Measurements from ENCODE around the gene AEBP1.
A peak's percentile ranks its signal among the peaks of the same experiment; 100 is the strongest.

AEBP1 gene

GRCh38 chr7:44084701-44085100, 19.4 kb upstream of the AEBP1 start:
- DNase-seq (ENCODE audit: low read depth) = no peak

DNA sequence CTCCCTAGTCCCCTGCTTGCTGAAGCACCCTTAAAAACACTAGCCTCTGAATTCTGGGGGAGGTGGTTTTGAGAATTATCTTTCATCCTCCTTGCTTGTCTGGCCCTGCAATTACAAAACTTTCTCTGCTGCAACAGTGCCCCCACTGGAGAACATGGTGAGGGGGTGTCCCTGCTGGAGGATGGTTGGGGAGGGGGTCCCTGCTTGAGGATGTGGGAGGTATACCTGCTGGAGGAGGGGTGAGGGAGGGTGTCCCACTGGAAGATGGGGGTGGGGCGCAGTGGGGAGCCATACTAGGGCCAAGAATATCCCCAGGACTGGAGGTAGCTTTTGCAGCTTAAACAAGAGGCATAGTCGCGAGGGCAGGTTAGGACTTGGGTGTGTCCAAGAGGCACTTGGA, 18.6 kb upstream of the AEBP1 start:
- DNase-seq (ENCODE audit: low read depth) = no peak

- DNase-seq (ENCODE audit: low read depth) = no peak
Measured at GRCh38 chr7:44086627-44087026, 17.5 kb upstream of the AEBP1 start.

DNA sequence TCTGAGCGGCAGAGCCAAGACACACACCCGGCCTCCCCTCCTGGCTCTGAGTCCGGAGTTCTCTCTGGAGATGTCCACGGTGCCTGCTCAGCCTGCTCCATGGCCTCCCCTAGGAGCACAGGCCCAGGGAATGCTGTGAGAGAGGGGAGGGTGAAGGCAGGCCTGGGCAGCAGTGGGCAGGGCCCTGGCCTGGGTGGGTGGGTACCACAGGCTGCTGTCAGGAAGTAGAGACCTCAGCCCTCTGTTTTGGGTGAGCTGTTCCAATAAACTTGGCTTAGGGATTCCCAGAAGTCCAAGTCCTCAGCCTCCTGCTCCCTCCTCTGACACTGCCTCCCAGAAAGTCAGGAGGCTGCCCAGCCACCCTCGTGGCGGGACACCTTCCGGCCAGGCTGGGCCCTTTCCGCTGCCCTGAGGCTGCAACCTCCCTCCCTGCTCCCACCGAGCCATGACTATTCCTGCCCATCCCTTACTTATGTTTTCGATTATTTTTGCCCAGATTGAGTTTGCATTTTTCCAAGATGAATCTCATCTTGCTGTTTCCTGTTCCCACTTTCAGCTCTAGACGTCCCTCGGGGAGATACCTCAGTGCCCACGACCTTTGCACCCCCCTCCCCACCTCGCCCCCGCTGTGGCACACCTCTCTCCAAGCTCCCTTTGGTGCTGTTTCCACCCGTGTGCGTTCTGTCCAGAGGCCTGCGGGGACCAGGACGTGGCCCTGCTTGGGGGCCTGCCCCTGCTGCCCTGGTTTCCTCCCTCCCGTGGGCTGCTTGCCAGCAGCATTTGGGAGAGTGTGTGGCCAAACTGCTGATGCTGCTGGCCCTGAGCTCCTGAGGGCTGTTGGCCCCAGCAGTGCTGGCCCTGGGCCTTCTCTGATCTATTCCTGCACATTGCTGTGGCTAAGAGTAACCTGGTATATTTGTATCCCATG, 16.0 kb upstream of the AEBP1 start:
- peak; percentile 55 for DNase-seq (ENCODE audit: low read depth)

DNA sequence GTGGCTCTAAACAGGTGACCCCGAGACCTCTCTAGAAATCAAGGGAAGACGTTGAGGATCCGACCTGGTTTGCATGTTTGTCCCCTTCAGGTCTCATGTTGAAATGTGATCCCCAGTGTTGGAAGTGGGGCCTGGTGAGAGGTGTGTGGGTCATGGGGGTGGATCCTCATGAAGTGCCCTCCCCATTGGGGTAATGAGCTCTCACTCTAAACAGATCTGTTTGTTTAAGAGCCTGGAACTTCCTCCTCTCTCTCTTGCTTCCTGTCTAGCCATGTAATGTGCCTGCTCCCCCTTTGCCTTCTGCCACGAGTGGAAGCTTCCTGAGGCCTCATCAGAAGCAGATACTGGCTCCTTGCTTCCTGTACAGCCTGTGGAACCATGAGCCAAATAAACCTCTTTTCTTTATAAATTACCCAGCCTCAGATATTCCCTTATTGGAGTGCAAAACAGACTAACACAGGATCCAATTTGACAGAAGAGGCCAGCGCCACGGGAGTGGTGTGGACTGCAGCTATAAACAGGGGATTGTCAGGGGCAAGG, 11.0 kb upstream of the AEBP1 start:
- DNase-seq (ENCODE audit: low read depth) = no peak

DNA sequence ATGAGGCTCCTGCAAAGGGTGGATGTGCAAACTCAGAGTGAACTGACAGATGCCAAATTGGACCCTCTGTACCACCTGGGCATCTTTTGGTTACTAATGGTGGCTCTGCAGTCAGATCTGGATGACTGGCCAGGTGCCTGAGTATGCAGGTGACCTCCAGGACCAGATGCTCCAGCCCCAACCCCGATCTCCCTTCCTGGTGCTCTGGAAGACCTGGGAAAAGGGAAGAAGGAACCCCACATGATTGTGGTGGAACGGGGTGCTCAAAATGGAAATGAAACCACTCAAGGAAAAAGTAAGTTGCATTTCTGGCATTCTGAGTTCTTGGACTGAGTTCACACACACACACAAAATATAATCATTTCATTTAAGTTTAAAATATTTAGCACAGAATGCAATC, 9.8 kb upstream of the AEBP1 start:
- DNase-seq (ENCODE audit: low read depth) = no peak

DNA sequence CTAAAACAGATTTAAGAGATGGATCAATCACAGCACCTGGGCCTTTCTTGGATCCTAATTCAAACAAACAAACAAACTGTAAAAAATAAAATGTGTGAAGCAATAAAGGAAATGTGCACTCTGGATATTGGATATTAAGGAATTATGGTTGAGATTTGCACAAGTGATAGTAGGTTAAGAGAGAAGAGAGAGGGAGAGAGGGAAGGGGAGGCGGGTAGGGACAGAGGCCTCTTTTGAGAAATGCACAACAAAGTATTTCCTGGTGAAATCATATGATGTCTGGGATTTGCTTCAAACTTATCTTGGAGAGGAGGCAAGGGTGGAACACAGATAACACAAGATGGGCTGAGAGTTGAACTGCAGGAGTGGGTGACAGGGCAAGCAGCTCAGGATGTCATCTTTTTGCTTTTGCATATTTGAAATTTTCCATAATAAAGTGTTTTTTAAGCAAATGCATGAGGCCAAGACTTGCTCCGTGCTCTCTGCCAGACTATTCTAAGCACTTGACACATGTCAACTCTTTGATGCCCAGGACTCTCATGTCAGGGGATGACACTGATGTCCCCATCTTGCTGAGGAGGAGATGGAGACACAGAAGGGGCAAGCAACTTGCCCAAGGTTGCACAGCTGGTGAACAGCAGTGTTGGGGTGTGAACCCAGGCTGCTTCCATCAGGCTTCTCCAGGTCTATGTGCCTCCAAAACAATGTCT, 9.1 kb upstream of the AEBP1 start:
- no peak for DNase-seq (ENCODE audit: low read depth)

DNA sequence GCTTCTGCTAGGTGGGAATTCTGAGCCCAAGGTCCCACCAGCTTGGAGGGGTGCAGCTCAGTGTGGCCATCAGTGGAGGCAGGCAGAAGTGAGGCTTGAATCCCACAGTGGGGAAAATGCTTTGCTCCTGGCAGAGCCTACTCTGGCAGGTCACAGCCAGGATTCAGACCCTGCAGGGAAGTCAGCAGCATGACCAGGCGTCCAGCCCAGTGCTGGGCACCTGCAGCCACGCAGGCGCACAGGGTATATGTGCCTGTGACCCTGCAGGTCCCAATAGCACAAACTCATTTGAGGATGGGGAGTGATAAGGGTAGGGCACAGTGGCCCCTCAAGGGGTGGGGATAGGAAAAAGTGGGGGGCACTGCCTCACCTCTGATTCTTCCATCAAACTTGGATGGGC, 8.4 kb upstream of the AEBP1 start:
- no peak for DNase-seq (ENCODE audit: low read depth)

- DNase-seq (ENCODE audit: low read depth) = no peak
Measured at GRCh38 chr7:44096326-44096881, 7.7 kb upstream of the AEBP1 start.

GRCh38 chr7:44097064-44097932, 6.8 kb upstream of the AEBP1 start:
- no peak for DNase-seq (ENCODE audit: low read depth)

- no peak for DNase-seq (ENCODE audit: low read depth)
Measured at GRCh38 chr7:44098092-44099068, 5.8 kb upstream of the AEBP1 start.

DNA sequence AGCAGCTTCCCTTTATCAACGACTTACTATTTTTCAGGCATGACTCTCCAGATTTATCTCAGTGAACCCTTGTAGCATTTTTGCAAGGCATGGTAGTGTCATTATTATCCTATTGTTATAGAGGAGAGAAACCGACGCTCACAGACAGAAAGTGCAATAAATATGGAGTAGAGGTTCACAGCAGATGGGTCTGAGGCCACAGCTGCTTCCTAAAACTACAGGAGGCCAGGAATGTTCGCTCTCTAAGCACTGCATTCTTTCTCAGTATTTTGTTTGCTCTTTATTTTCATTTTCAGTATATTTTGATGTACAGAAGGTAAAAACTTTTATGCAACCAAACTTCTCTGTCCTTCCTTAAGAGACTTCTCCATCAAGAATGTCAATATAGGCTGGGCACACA, 4.5 kb upstream of the AEBP1 start:
- no peak for DNase-seq (ENCODE audit: low read depth)

- DNase-seq (ENCODE audit: low read depth) = no peak
Measured at GRCh38 chr7:44100458-44101302, 3.5 kb upstream of the AEBP1 start.

- DNase-seq (ENCODE audit: low read depth) = no peak
Measured at GRCh38 chr7:44101303-44101965, 2.7 kb upstream of the AEBP1 start.

GRCh38 chr7:44101966-44102845, 1.9 kb upstream of the AEBP1 start:
- DNase-seq (ENCODE audit: low read depth) = no peak

- no peak for DNase-seq (ENCODE audit: low read depth)
Measured at GRCh38 chr7:44102846-44103565, 1.1 kb upstream of the AEBP1 start.

- no peak for DNase-seq (ENCODE audit: low read depth)
Measured at GRCh38 chr7:44103566-44103922, 601 bp upstream of the AEBP1 start.

All from HS-27A (cell line).